LHCN-M2 (cell line): ENCODE data around the gene ALLC. TPM values are rescaled to one million over a fixed set of nuclear protein-coding genes. Genes with fewer than 3 reads are reported as not detected.

Experiments
- DNase-seq: peaks from one replicate; pipeline ENCODE4 v3.0.0-alpha.2; 2012; ENCODE audit warnings: low read depth
- total RNA-seq: library from RNA; depleted of rRNA; stranded (reverse); fragments of >200 nt; gene quantifications from 2 replicates; pipeline ENCODE4 v1.2.3, GENCODE V29; 2014; rRNA removed

Gene ALLC
- total RNA-seq, 1 experiment from 2014 or later: not detected

DNA sequence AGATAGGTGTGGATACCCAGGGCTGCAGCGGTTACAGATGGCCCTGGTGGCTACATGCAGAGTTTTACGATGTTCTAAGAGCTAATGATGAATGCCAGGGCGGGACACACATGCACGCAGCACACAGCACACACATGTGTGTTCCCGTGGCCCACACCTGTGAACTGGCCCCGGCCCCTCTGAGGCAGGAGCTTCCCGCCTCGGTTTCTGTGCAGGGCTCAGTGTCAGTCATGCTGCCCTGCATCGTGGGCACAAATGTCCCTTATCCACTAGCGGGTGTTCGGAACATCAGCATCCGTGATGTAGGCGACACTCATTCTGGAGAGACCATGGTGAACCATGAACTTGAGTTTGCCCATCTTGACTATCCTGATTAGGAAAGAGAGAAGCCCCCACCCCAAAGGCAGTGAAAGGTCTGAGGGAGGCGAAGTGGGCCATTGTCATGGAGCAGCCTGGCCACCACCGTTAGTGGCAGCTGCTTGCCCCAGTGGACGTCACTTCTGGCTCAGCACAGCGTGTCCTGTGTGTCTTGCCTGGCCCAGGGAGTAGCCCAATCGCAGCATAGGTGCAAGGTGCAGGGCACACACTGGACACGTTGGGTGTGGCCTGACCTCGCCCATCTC lies 89.1 kb downstream of the ALLC start:
- no peak for DNase-seq

DNA sequence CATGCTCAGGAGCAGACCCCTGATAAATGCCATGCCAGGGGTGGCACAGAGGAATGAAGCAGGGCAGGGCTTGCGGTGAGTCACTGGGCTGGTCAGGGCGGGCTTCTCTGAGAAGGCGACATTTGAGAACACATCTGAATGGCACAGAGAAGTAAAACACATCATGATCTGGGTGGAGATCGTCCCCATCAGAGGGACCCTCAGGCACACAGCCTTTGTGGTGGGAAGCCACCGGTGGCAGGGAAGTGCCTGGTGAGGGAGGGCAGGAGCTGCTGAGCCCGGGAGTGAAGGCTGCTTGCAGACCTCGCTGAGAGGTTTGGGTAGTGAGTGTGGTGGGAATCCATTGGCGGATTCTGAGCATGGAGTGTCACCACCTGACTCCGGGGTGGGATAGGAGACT lies 89.8 kb downstream of the ALLC start:
- DNase-seq: no peak

DNA sequence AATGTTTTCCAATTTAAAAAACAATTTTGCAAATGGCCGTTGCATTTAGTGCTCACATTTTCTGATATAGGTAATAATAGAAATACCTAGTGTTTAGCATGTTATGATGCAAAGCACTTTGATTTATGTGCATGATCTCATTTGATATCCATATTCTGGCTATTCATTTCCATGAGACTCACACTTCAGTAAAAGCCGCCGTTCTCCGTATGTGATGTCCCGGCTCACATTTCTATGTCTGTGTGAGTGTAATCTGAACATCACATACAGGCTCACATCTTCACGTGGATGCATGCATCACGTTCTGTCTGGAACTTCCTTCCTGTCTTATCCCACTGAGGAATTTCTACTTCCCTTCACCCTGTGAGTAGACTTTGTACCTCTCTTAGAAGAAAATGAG lies 91.2 kb downstream of the ALLC start:
- no peak for DNase-seq

DNA sequence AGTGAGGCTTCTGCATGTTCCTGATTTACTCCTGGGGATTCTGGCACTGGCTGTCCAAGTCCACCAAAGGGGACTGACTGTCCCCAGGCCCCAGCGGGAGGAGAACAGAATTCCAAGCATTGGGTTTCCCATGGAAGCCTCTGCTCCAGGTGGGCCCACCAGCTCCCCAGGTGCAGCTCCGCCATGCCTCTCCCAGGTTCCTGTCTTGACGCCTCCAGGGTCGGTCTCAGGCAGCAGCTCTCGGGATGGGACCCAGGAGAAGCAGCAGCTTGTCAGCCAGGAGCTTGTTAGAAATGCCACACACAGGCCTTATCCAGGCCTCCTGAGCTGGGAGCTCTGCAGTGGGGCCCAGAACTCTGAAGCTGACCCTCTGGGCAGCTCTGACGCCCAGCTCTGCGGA lies 93.3 kb downstream of the ALLC start:
- no peak for DNase-seq

DNA sequence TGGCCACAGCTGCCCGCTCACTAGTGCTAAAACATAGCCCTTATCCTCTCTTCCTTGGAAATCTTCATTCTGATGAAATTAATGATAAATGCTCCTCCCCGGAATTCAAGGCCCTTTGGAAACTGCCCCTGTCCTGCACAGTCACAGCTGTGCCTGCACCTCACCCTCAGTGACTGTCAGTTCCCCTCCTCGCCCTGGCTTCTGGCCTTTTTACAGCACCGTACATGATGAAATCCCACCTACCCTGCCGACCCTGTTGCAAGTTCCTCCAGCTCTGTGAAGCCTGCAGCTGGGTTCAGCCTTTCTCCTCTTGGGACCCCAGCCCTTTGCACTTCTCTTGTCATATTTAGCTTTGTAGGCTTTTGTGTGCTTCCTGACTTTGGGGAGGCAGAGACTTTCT lies 93.8 kb downstream of the ALLC start:
- DNase-seq: no peak

Other genes starting within 250 kb of the ALLC start
- gene ADI1, start 138.7 kb upstream of the ALLC start, total RNA-seq: 60.0 and 61.8 TPM in 2 replicates
- 36.4 and 36.7 TPM in 2 replicates for gene RNASEH1, start 99.9 kb upstream of the ALLC start, total RNA-seq
- gene RPS7, start 82.9 kb upstream of the ALLC start, total RNA-seq: 2,202 and 2,483 TPM in 2 replicates
- not detected in 2 replicates for gene COLEC11, start 63.1 kb upstream of the ALLC start, total RNA-seq
- gene DCDC2C, start 45.4 kb downstream of the ALLC start, total RNA-seq: not detected in 2 replicates